Cortex of kidney (tissue), 1 donor: ENCODE results near the gene VPS37C.

Experiments
- DNase-seq: peaks from one replicate; lab custom pipeline; 2025; lab: John Stamatoyannopoulos, UW

Gene VPS37C

DNA sequence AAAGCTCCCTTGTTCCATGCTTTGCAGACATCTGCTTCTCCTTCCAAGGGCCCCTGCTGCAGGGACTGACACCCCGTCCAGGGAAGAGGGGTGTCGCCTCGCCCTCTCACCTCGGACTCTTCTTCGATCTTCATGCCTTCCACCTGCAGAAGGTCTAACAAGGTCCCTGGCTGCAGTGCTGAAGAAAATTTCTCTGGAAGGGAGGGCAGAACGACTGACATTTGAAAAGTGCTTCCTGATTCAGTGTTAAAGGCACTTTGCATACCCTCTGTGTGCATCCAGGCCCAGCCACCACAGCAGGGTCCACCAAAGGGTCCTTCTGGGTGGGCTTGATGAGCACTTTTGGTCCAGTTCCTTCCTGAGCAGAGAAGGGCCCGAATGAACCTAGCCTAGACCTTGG lies 28.1 kb downstream of the VPS37C start:
- DNase-seq, result no peak

- DNase-seq, result no peak
Observed at GRCh38 chr11:61132646-61133045, 28.6 kb downstream of the VPS37C start.

DNA sequence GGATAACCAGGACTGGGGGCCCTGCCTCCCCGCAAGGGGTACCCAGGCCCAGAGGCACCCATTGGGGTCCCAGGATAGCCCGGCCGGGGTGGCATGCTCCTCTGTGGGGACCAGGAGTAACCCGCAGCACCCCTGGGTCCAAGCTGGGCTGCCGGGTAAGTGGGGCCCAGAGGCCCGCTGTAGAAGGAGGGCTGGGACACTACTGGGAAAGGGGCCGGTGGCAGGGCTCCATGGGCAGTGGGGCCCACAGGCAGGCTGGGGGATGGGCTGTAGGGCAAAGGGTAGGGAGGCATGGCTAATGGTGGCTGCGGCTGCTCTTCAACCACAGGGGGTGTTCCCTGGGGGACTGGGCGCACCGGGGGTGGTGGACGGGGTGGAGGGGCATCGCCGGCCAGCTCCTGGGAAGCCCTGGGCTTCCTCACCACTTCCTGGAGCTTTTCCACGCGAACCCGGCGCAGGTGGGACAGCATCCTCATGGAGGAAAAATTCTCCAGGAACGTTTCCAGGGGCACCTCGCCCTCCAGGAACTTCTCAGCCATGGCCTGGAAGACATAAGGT lies 29.1 kb downstream of the VPS37C start:
- no peak for DNase-seq

DNA sequence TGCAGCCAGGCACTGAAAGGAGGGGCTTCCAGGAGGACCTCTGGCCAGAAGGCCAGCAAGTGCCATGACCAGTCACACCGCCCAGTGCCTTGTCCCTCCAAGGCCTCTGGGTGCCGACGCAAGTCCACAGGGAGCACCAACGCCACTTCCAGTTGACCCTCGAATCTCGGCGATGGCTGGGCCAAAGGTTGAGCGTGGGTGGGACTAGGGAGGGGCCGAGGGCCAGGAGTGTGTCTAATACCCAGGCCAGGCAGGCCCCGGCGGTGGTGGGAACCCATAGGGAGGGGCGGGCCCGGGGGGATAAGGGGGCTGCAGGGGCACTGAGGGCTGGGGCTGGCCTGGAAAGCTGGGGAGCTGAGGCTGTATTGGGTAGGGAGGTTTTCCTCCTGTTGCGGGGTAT lies 29.6 kb downstream of the VPS37C start:
- DNase-seq, result no peak

- DNase-seq, result no peak
Observed at GRCh38 chr11:61131186-61131585, 30.0 kb downstream of the VPS37C start.

DNA sequence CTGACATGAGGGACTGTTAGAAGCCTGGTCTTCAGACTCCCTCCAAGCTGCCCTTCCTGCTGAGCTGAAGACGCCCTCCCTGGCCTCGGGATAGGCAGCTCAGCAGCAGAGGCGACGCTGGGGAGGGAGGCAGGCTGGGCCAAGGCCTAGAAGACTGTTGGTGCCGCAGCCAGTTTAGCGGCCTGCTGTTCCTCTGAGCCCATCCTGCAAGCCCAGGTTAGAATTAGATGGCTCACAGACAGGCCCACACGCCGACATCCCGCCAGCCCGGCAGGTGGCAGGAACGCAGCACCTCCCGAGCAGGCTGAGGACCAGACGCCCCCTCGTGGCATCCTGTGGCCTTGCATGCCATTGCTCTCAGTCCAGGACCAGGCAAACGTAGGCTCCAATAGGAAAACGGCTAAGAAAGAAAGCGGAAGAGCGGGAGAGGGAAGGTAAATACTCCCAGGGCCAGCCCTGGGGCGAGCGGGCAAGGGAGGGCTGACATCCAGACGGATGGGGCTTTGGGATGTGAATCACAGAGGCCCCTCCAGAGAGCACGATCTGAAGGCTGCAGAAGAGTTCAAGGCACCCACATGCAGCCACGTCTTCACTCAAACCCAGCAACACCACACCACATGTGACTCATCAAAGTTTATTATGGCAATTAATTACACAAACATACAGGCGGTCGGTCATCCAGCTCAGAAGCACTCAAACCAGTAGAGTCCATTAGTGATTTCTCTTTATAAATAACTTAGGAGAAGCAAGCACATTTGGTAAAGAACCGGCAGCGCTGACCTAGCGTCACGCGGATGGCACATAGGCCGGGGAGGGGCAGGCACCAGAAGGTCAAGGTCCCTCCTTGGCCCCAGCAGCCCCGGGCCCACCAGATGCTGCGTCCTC lies 31.3 kb downstream of the VPS37C start:
- no peak for DNase-seq

- no peak for DNase-seq
Observed at GRCh38 chr11:61128947-61129638, 32.1 kb downstream of the VPS37C start.

GRCh38 chr11:61127991-61128390 lies 33.2 kb downstream of the VPS37C start:
- no peak for DNase-seq

DNA sequence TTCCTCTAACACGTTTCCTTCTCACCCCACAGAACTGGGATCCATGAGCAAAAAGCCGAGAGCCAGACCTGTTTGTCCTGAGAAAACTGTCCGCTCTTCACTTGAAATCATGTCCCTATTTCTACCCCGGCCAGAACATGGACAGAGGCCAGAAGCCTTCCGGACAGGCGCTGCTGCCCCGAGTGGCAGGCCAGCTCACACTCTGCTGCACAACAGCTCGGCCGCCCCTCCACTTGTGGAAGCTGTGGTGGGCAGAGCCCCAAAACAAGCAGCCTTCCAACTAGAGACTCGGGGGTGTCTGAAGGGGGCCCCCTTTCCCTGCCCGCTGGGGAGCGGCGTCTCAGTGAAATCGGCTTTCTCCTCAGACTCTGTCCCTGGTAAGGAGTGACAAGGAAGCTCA lies 35.0 kb downstream of the VPS37C start:
- no peak for DNase-seq

DNA sequence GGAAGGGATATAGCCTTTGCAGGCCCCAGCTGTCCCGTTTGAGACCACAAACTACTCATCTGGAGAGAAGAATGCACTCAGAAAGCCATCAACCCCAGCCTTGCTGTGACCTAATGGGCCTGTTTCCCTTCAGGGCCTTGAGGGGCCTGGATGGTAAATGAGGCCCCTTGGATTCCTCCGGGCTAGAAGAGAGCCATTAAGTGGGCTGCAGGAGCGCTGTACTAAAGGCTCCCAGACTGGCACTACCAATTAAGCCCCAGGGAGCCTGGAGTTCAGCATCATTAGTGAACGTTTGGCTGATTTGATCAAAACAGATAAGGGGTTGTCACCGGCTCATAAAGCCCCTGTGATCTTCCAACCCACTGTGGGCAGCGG lies 35.9 kb downstream of the VPS37C start:
- no peak for DNase-seq

DNA sequence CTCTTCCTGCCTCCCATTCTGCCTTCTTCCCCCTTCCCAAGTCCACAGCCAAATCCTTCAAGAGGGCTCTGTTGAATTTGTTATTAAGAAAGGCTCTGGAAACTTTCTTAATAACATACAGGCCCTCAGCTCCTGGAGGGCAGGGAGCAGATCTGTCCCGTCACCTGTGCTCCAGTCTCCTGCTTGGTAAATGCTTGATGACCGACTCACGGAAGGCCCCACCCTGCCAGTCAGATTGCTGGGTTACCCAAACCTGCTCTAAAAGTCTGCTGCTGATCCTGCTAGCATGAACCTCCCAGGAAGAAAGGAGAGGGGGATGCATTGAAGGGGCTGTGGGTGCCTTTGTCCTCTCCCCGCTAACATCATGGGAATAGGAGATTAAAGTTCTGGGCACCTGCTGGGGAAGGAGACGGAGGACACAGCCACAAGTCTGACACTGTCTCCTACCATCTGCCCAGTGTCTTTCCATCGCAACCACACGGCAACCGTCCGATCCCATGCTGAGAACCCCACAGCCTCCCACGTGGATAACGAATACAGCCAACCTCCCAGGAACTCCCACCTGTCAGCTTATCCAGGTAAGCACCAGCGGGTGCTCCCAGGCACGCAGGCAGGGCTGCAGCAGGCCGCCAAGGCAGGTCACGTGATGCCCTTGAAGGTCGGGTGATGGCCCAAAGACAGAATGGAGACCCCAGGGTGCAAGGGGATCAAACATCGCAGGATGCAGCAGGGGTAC lies 36.5 kb downstream of the VPS37C start:
- no peak for DNase-seq

DNA sequence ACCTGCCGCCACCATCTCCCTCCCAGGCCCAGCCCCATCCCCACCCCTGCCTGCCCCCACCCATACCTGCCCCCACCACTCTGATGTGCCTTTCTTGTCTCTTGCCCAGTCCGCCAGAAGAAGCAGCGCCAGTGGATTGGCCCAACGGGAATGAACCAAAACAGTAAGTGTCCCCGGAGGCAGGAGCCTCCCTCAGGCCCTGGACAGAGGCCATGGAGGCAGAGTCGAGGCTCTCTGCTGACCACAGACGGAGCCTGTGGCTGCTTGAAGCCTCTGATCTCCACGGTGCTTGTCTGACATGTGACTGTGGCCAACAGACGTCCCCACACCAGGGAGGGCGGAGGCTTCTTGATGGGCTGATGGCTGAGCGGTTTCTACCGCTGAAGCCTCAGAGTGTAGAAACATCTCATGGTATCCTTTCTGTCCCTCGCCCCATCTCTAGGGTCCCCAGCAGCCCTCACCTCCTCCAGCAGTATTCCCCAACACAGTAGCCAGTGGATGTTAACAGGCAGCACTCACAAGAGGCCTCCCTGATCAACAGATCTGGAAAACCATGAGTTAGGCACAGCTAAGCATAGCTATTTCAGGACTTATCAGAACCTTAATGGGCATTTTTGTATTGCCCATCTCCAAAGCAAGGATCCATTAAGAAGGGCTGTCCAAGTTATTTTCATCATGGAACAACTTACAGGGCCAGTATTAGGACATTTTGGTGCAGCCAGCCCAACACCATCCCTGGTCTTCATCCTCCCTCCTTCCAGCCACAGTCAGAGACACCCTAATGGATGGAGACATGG lies 37.3 kb downstream of the VPS37C start:
- DNase-seq, result no peak

- DNase-seq, result no peak
Observed at GRCh38 chr11:61122761-61123160, 38.5 kb downstream of the VPS37C start.

DNA sequence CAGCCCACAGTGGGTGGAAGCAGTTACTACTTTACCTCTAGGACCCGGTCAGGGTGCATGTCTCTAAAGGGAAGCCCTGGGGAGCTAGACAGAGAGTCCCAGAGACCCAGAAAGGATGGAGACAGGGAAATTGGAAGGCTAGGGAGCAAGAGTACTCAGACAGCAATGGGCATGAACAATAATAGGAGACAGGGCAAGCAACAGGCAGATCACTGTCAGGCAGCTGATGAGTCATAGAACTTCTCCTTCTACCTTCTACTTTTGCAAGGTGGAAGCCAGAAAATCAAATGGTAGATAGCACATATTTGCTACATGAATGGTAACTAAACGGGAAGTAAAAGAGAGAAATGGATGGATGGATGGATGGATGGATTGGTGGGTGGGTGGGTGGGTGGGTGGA lies 39.3 kb downstream of the VPS37C start:
- no peak for DNase-seq

DNA sequence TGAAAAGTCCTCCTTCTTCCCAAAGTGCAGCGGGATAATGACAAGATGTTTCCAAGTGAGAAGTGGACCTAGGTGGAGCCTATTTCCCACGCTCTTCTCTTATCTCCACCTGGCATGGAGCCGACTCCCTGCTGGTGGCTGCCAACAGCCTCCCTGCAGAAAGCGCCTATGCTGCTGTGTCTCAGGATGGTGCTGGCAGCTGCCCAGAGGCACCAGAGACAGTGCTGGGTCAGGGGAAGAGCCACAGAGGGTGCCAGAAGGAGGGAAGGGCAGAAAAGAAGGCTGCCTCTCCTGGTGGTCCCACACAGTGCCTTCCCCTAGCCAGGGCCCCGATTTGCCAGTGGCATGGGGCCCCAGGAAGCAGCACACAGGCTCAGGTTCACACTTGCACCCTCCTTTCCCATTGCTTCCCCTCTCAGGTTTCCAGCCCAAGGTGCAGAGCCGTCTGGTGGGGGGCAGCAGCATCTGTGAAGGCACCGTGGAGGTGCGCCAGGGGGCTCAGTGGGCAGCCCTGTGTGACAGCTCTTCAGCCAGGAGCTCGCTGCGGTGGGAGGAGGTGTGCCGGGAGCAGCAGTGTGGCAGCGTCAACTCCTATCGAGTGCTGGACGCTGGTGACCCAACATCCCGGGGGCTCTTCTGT lies 39.9 kb downstream of the VPS37C start:
- no peak for DNase-seq

- no peak for DNase-seq
Observed at GRCh38 chr11:61120706-61121191, 40.5 kb downstream of the VPS37C start.

GRCh38 chr11:61120099-61120705 lies 41.0 kb downstream of the VPS37C start:
- no peak for DNase-seq

GRCh38 chr11:61119571-61119970 lies 41.7 kb downstream of the VPS37C start:
- DNase-seq, result no peak

DNA sequence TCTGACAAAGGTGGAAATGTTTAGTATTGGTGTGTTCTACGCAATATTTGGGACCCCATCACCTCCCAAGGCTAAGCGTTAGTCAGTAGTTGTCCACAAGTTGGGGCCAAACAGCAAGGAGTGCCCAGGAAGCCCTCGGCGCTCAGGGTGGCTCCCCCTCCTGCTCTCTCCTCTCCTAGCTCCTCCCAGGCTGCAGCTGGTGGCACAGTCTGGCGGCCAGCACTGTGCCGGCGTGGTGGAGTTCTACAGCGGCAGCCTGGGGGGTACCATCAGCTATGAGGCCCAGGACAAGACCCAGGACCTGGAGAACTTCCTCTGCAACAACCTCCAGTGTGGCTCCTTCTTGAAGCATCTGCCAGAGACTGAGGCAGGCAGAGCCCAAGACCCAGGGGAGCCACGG lies 42.2 kb downstream of the VPS37C start:
- no peak for DNase-seq

DNA sequence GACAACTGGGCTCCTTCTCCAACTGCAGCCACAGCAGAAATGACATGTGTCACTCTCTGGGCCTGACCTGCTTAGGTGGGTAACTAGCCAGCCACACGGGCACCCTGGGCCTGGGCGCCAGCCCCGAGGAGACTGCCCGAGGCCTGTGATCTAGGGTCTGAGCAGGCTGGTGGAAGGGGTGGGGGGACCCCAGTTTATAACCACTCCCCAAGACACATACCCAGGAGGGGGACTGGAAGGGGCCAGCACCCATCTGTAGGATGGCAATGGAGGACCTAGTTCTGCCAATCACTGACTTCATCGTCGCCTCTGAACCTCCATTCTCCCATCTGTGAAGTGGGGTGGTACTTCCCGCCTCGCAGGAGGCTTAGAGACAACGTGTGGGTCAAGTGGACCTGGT lies 42.8 kb downstream of the VPS37C start:
- DNase-seq, result no peak

DNA sequence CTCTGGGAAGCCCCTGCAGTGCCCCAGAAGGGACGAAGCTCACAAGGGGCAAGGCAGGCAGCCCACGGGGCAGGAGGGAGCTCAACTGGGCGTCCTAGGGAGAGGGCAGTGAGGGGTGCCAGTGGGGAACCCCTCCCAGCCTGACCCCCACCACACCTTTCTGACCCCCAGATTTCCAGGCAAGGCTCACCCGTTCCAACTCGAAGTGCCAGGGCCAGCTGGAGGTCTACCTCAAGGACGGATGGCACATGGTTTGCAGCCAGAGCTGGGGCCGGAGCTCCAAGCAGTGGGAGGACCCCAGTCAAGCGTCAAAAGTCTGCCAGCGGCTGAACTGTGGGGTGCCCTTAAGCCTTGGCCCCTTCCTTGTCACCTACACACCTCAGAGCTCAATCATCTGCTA lies 43.2 kb downstream of the VPS37C start:
- DNase-seq, result no peak
